GM12878 (cell line): Measurements from ENCODE around the gene TMEM253. TPM values are rescaled to one million over a fixed set of nuclear protein-coding genes. Genes with fewer than 3 reads are reported as not detected.

Experiments used
- ATAC-seq: fragments of 200-7000 bp; cut with Tn5 transposase; 3 replicates; pipeline ENCODE4 v1.9.1; 2020; ENCODE audit warnings: mild to moderate bottlenecking, moderate library complexity
- BruUV-seq: library from RNA; stranded (reverse); fragments of 400-500 nt; replicated peaks from 2 replicates; lab custom pipeline; 2021; lab: Mats Ljungman, UMichigan
- CTCF ChIA-PET: fragments of 300-600 bp; sonication (Branson Sonifier 250); formaldehyde crosslinking; extraction: SDS; loops from one replicate; lab custom pipeline; 2021; ENCODE audit warnings: inconsistent platforms; lab: Yijun Ruan, JAX
- POLR2A ChIA-PET: fragments of 350-600 bp; formaldehyde crosslinking; extraction: SDS; loops from one replicate; lab custom pipeline; 2021; ENCODE audit warnings: inconsistent platforms; lab: Charles Lee
- RAD21 ChIA-PET: fragments of 300-600 bp; sonication (Branson Sonifier 250); formaldehyde crosslinking; loops from one replicate; lab custom pipeline; 2023; ENCODE audit warnings: antibody characterized with exemption; ENCODE audit not compliant: unreplicated experiment; lab: Charles Lee
- SMC1A ChIA-PET: fragments of 300-600 bp; sonication (Branson Sonifier 250); formaldehyde crosslinking; loops from one replicate; lab custom pipeline; 2023; ENCODE audit not compliant: unreplicated experiment, uncharacterized antibody; lab: Charles Lee
- DNase-seq: peaks from one replicate; pipeline ENCODE4 v3.0.0-alpha.2; 2011; ENCODE audit warnings: low read depth, low spot score
- FAIRE-seq: peaks from 3 replicates; lab custom pipeline; 2011; peaks lifted over from hg19 to GRCh38; lab: Jason Lieb, UNC
- H2AFZ ChIP-seq: 2 replicates; pipeline ENCODE4 v1.6.0; 2011; ENCODE audit warnings: low read depth, low read length, control low read depth; ENCODE audit not compliant: control insufficient read depth
- H3K27ac ChIP-seq: 2 replicates; pipeline ENCODE4 v1.5.1; 2011; ENCODE audit warnings: control low read depth; ENCODE audit not compliant: control insufficient read depth, insufficient read depth
- H3K27me3 ChIP-seq, 2 experiments: replicated peaks in 1 of 2; 2 replicates each; pipeline versions ENCODE4 v1.6.0 to v1.6.1; 2011; ENCODE audit warnings: low read length in 1 of 2; ENCODE audit not compliant: control insufficient read depth in 2 of 2, insufficient read depth in 2 of 2
- H3K36me3 ChIP-seq, 2 experiments: 2 replicates each; pipeline ENCODE4 v1.5.1; 2011; ENCODE audit warnings: low read length in 1 of 2; ENCODE audit not compliant: control insufficient read depth in 2 of 2, insufficient read depth in 2 of 2
- H3K4me1 ChIP-seq: 2 replicates; pipeline ENCODE4 v1.6.1; 2011; ENCODE audit warnings: mild to moderate bottlenecking, low read length, moderate library complexity, mixed read lengths; ENCODE audit not compliant: control insufficient read depth, insufficient read depth
- H3K4me2 ChIP-seq: 2 replicates; pipeline ENCODE4 v1.6.0; 2011; ENCODE audit warnings: control low read depth; ENCODE audit not compliant: control insufficient read depth, insufficient read depth
- H3K4me3 ChIP-seq: fragments of 200-600 bp; sonication (generic); 2 replicates; pipeline ENCODE4 v1.5.1; 2016
- H3K79me2 ChIP-seq: 2 replicates; pipeline ENCODE4 v1.6.0; 2011; ENCODE audit warnings: low read length; ENCODE audit not compliant: control insufficient read depth, insufficient read depth
- H3K9ac ChIP-seq: 2 replicates; pipeline ENCODE4 v1.8.0; 2011; ENCODE audit warnings: low read length, control low read depth, mixed read lengths; ENCODE audit not compliant: control insufficient read depth, insufficient read depth
- H3K9me3 ChIP-seq: replicated peaks from 3 replicates; pipeline ENCODE4 v1.5.1; 2011; ENCODE audit warnings: mild to moderate bottlenecking, low read length; ENCODE audit not compliant: control insufficient read depth, insufficient read depth
- H4K20me1 ChIP-seq: 2 replicates; pipeline ENCODE4 v1.6.0; 2011; ENCODE audit not compliant: control insufficient read depth, insufficient read depth
- CBFB ChIP-seq: IDR thresholded peaks from 2 replicates; pipeline ENCODE4 v1.6.1; 2016; ENCODE audit warnings: antibody characterized with exemption, low read depth
- CHD2 ChIP-seq: IDR thresholded peaks from 2 replicates; pipeline ENCODE4 v1.6.1; 2011; ENCODE audit warnings: low read depth, low read length, improper control_type of control experiment, borderline replicate concordance
- FOXK2 ChIP-seq: fragments of 450-650 bp; IDR thresholded peaks from 2 replicates; pipeline ENCODE4 v1.6.1; 2017; ENCODE audit warnings: mild to moderate bottlenecking, moderate library complexity
- GATAD2B ChIP-seq: fragments of 450-650 bp; conservative IDR thresholded peaks from 2 replicates; pipeline ENCODE4 v1.6.1; 2017; ENCODE audit warnings: low read depth, mild to moderate bottlenecking, moderate library complexity
- IKZF2 ChIP-seq, 2 experiments: fragments of 450-650 bp; IDR thresholded peaks; 2 replicates each; pipeline ENCODE4 v1.6.1; 2017; ENCODE audit warnings: mild to moderate bottlenecking in 2 of 2, moderate library complexity in 2 of 2
- IRF5 ChIP-seq: fragments of 450-650 bp; IDR thresholded peaks from 2 replicates; pipeline ENCODE4 v1.6.1; 2017; ENCODE audit warnings: borderline replicate concordance
- MYC ChIP-seq: IDR thresholded peaks from 2 replicates; pipeline ENCODE4 v1.6.1; 2011; ENCODE audit warnings: mild to moderate bottlenecking, low read length, moderate library complexity, inconsistent platforms; ENCODE audit not compliant: insufficient read depth, insufficient replicate concordance, insufficient read length, severe bottlenecking
- RAD51 ChIP-seq: fragments of 450-650 bp; IDR thresholded peaks from 2 replicates; pipeline ENCODE4 v1.6.1; 2016; ENCODE audit warnings: moderate library complexity, mild to moderate bottlenecking, inconsistent platforms
- SRF ChIP-seq, 2 experiments: IDR thresholded peaks; 2 replicates each; pipeline ENCODE4 v1.6.1; 2011; ENCODE audit warnings: low read depth in 2 of 2, low read length in 2 of 2, mild to moderate bottlenecking in 1 of 2, moderate library complexity in 1 of 2
- TARDBP ChIP-seq: IDR thresholded peaks from 2 replicates; pipeline ENCODE4 v1.6.1; 2016; ENCODE audit warnings: borderline replicate concordance
- TBL1XR1 ChIP-seq: IDR thresholded peaks from 2 replicates; pipeline ENCODE4 v1.6.1; 2012; ENCODE audit warnings: low read depth, low read length, improper control_type of control experiment
- ZBTB33 ChIP-seq: fragments of 450-650 bp; IDR thresholded peaks from 2 replicates; pipeline ENCODE4 v1.6.1; 2017; ENCODE audit warnings: mild to moderate bottlenecking
- ZNF384 ChIP-seq: IDR thresholded peaks from 2 replicates; pipeline ENCODE4 v1.6.1; 2012; ENCODE audit warnings: low read depth, mild to moderate bottlenecking, low read length, improper control_type of control experiment, borderline replicate concordance
- ZSCAN29 ChIP-seq: fragments of 450-650 bp; IDR thresholded peaks from 2 replicates; pipeline ENCODE4 v1.6.1; 2017; ENCODE audit warnings: mild to moderate bottlenecking, moderate library complexity
- WGBS: methylation state at CpG from one replicate; pipeline ENCODE4 v1.1.6; 2016; ENCODE audit warnings: low lambda C conversion rate; ENCODE audit not compliant: insufficient replicate concordance, insufficient coverage; ENCODE audit errors: missing lambda C conversion rate; 5-methylcytosine and 5-hydroxymethylcytosine counted together
- in situ Hi-C: fragments of 300-500 bp; cut with MboI; formaldehyde crosslinking; loops from 9 replicates; pipeline ENCODE4 v1.14.3; 2018; ENCODE audit warnings: mixed read lengths
- intact Hi-C: fragments of 100-400 bp; cut with micrococcal nuclease; formaldehyde crosslinking; loops from one replicate; pipeline ENCODE4 v1.14.2; 2022; ENCODE audit not compliant: unreplicated experiment
- polyA plus RNA-seq, 11 experiments: library from polyadenylated mRNA; depleted of rRNA in 4 of 11; unstranded in 6 of 11; stranded (reverse) in 5 of 11; fragments of >200 nt; fragmentation: Nextera tagmentation in 4 of 11; fragmentation: Illumina TruSeq in 1 of 11; extraction: Ambion mirVana in 4 of 11; extraction: Trizol in 1 of 11; gene quantifications; 1 replicate in 1 of 11; 2 replicates in 10 of 11; pipeline versions ENCODE4 v1.2.1 to v1.2.3, GENCODE V29; 2011 to 2016; ENCODE audit warnings: inconsistent platforms in 2 of 11, missing spikeins in 2 of 11, low read depth in 1 of 11
- total RNA-seq, 4 experiments: library from RNA; depleted of rRNA in 3 of 4; stranded (reverse); fragments of >200 nt in 3 of 4; fragmentation: Illumina TruSeq in 1 of 4; extraction: Trizol in 1 of 4; gene quantifications; 2 replicates each; pipeline versions ENCODE4 v1.2.1 to v1.2.3, GENCODE V29; 2013 to 2021
- TF ChIP-seq, protein P1 (sequence below): IDR thresholded peaks from 2 replicates; pipeline ENCODE4 v1.6.1; 2011; ENCODE audit warnings: borderline replicate concordance, low read depth, mild to moderate bottlenecking, moderate library complexity, low read length; ENCODE audit not compliant: insufficient read depth, poor library complexity, severe bottlenecking

TMEM253 gene
- total and polyA plus RNA-seq, 10 of the 15 experiments (the other 5 are each of a cell fraction or from before 2014, with no cell fraction given): 0.11 to 0.48 TPM; not detected in 8

GRCh38 chr14:21083565-21084325 lies 17.1 kb upstream of the TMEM253 start (continued):
- TF ChIP-seq SRF (IDR thresholded peaks at IDR 0.05; ENCODE audit: low read depth in 2 of 2, low read length in 2 of 2): no peak
- no peak for TF ChIP-seq IRF5
- no peak for TF ChIP-seq ZNF384

- no peak overlapping the region for H3K4me2 ChIP-seq
- DNase-seq: no peak
- no peak for FAIRE-seq
- no peak overlapping the region for H3K4me3 ChIP-seq
- no peak overlapping the region for H3K27ac ChIP-seq
- ChIA-PET CTCF (interaction anchor here (1.2 to 2.4 kb wide), 5 partner anchors 8 to 70 kb away, joined by 3 to 14 read pairs (median 8); no protein-coding TSS in a partner anchor), RAD21 (no interaction called here), POLR2A (no interaction called here), SMC1A (interaction anchor here (1.6 kb wide), 1 partner anchor 70 kb away, joined by 4 read pairs; no protein-coding TSS in a partner anchor)
- in situ Hi-C loops (no loop called here), intact Hi-C loops (no loop called here)
- no peak for ATAC-seq
- no TSS peak for BruUV-seq
- TF ChIP-seq TBL1XR1 (no peak), MYC (no peak), TARDBP (no peak), FOXK2 (no peak), ZSCAN29 (no peak), CHD2 (no peak), RAD51 (no peak), ZBTB33 (no peak), IKZF2 (IDR thresholded peaks at IDR 0.05) (no peak), CBFB (no peak), GATAD2B (no peak)
- TF ChIP-seq, protein P1, sequence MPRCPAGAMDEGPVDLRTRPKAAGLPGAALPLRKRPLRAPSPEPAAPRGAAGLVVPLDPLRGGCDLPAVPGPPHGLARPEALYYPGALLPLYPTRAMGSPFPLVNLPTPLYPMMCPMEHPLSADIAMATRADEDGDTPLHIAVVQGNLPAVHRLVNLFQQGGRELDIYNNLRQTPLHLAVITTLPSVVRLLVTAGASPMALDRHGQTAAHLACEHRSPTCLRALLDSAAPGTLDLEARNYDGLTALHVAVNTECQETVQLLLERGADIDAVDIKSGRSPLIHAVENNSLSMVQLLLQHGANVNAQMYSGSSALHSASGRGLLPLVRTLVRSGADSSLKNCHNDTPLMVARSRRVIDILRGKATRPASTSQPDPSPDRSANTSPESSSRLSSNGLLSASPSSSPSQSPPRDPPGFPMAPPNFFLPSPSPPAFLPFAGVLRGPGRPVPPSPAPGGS: no peak
- H3K9me3 ChIP-seq: no peaks in the 10 kb centered on the region
- peaks cover 0 to 2% of the 10 kb centered on the region in 2 experiments; a peak in 1 of 4 replicates for H3K27me3 ChIP-seq
- H3K36me3 ChIP-seq: no peaks in the 10 kb centered on the region
- no peaks in the 10 kb centered on the region for H3K4me1 ChIP-seq
- H2AFZ ChIP-seq: no peak overlapping the region
- 8% methylated on average over 2 of the region's 2 CpGs for WGBS
- H4K20me1 ChIP-seq: no peaks in the 10 kb centered on the region
- no peak overlapping the region for H3K9ac ChIP-seq
- H3K79me2 ChIP-seq: no peaks in the 10 kb centered on the region
These were observed 16.5 kb upstream of the TMEM253 start for GRCh38 chr14:21084396-21084795.
